SU-DHL-6 (cell line): ENCODE results near the gene DUOXA1.

Experiments used
- H2AFZ ChIP-seq: fragments of 200-600 bp; sonication (generic); 2 replicates; pipeline ENCODE4 v1.6.1; 2014; ENCODE audit warnings: low read depth, mild to moderate bottlenecking, moderate library complexity, mixed read lengths, antibody characterized with exemption, low read length; ENCODE audit not compliant: severe bottlenecking
- H3F3A ChIP-seq: fragments of 200-600 bp; shearing (Covaris generic); 2 replicates; pipeline ENCODE4 v1.6.0; 2016; ENCODE audit warnings: antibody characterized with exemption, mild to moderate bottlenecking; ENCODE audit not compliant: insufficient read depth
- H3K27ac ChIP-seq: fragments of 200-600 bp; sonication (generic); 2 replicates; pipeline ENCODE4 v1.5.1; 2016; ENCODE audit warnings: low read depth, mild to moderate bottlenecking, low read length, moderate library complexity, mixed read lengths
- H3K27me3 ChIP-seq: fragments of 200-600 bp; sonication (generic), shearing (Covaris generic); 2 replicates; pipeline ENCODE4 v1.6.0; 2014; ENCODE audit warnings: mild to moderate bottlenecking, low read length
- H3K36me3 ChIP-seq: fragments of 200-600 bp; sonication (generic); 2 replicates; pipeline ENCODE4 v1.6.1; 2014; ENCODE audit warnings: mild to moderate bottlenecking, low read length, mixed read lengths
- H3K4me2 ChIP-seq: fragments of 300-600, 200-600 bp; shearing (Covaris generic), sonication (generic); 2 replicates; pipeline ENCODE4 v1.6.0; 2014; ENCODE audit warnings: low read length, low read depth, mild to moderate bottlenecking; ENCODE audit not compliant: poor library complexity, severe bottlenecking
- H3K4me3 ChIP-seq: fragments of 200-600 bp; sonication (generic); 2 replicates; pipeline ENCODE4 v1.5.1; 2014; ENCODE audit warnings: antibody characterized with exemption, low read length, mild to moderate bottlenecking, mixed read lengths; ENCODE audit not compliant: insufficient read depth, poor library complexity, severe bottlenecking
- H3K79me2 ChIP-seq: fragments of 200-600 bp; sonication (generic); 2 replicates; pipeline ENCODE4 v1.6.1; 2014; ENCODE audit warnings: mild to moderate bottlenecking, low read length, moderate library complexity; ENCODE audit not compliant: insufficient read depth
- H3K9ac ChIP-seq: fragments of 200-600 bp; sonication (generic); 2 replicates; pipeline ENCODE4 v1.7.0; 2014; ENCODE audit warnings: mild to moderate bottlenecking, low read length
- H3K9me2 ChIP-seq: fragments of 200-600 bp; sonication (generic); replicated peaks from 2 replicates; pipeline ENCODE4 v1.6.1; 2014; ENCODE audit warnings: low read length; ENCODE audit not compliant: insufficient read depth
- H3K9me3 ChIP-seq: fragments of 200-600 bp; sonication (generic); 2 replicates; pipeline ENCODE4 v1.6.1; 2014; ENCODE audit warnings: low read length, mixed read lengths; ENCODE audit not compliant: insufficient read depth
- H4K20me1 ChIP-seq: fragments of 200-600 bp; sonication (generic); 2 replicates; pipeline ENCODE4 v1.6.1; 2014; ENCODE audit warnings: low read depth, mild to moderate bottlenecking, antibody characterized with exemption, low read length, moderate library complexity, mixed read lengths
- EZH2phosphoT487 ChIP-seq: fragments of 200-600 bp; sonication (generic), shearing (Covaris generic); conservative IDR thresholded peaks from 2 replicates; pipeline ENCODE4 v1.6.1; 2018; ENCODE audit warnings: mild to moderate bottlenecking, antibody characterized with exemption, low read length, moderate library complexity, mixed read lengths
- TF ChIP-seq, protein P1 (sequence below): fragments of 200-600 bp; sonication (generic); IDR thresholded peaks from one replicate; pipeline ENCODE4 v1.5.1; 2017; ENCODE audit warnings: antibody characterized with exemption, mild to moderate bottlenecking, low read length, moderate library complexity; ENCODE audit not compliant: insufficient read depth, poor library complexity, severe bottlenecking

The DUOXA1 gene

DNA sequence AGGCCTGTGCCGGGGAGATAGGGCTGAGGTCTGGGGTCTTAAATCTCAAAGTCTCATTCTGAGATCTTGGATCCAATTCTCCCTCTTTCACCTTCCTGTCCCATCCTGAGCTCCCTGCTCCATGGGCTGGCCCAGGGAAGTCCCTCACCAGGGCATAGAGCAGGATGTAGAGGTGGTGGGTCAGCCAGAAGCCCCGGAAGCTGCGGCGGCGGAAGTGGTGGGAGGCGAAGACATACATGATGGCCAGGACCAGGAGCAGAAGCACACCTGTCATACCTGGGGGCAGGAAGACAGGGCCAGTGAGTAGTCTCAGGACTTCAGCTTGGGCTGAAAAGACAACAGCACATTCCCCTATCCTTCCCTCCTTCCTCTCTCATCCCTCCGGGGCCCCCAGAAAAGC, 32.2 kb downstream of the DUOXA1 start:
- Histone ChIP-seq H3K9me2 (no peaks in the 10 kb centered on the region), H3K4me2 (no peak overlapping the region), H3K27ac (no peak overlapping the region), H3K27me3 (no peaks in the 10 kb centered on the region), H3K9ac (no peak overlapping the region), H4K20me1 (no peaks in the 10 kb centered on the region), H3F3A (no peaks in the 10 kb centered on the region), H3K4me3 (no peak overlapping the region), H3K79me2 (no peaks in the 10 kb centered on the region), H3K36me3 (no peaks in the 10 kb centered on the region), H2AFZ (no peak overlapping the region), H3K9me3 (no peaks in the 10 kb centered on the region)
- no peak for TF ChIP-seq EZH2phosphoT487
- TF ChIP-seq, protein P1, sequence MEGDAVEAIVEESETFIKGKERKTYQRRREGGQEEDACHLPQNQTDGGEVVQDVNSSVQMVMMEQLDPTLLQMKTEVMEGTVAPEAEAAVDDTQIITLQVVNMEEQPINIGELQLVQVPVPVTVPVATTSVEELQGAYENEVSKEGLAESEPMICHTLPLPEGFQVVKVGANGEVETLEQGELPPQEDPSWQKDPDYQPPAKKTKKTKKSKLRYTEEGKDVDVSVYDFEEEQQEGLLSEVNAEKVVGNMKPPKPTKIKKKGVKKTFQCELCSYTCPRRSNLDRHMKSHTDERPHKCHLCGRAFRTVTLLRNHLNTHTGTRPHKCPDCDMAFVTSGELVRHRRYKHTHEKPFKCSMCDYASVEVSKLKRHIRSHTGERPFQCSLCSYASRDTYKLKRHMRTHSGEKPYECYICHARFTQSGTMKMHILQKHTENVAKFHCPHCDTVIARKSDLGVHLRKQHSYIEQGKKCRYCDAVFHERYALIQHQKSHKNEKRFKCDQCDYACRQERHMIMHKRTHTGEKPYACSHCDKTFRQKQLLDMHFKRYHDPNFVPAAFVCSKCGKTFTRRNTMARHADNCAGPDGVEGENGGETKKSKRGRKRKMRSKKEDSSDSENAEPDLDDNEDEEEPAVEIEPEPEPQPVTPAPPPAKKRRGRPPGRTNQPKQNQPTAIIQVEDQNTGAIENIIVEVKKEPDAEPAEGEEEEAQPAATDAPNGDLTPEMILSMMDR = no peak

DNA sequence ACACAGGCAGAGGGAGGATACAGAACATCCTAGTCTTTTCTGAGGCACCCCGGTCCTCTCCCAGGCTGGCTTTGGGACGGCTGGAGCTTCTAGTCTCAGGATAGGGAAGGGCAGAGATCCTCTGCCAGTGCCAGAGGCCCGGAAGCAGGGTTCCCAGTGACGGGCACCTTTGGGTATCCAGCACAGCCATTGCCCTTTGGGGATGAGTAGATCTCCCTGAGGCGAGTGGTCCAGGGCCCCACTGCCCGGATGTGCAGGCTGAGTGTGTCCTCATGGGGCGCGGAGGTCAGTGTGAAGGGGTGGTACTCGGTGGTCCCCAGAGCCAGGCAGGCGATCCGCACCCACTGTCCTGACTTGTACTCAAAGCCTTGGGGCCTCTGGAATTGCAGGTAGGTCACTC, 34.0 kb downstream of the DUOXA1 start:
- TF ChIP-seq, protein P1 = no peak
- no peak for TF ChIP-seq EZH2phosphoT487
- Histone ChIP-seq H3K9ac (no peak overlapping the region), H3K27ac (no peak overlapping the region), H3K4me3 (no peak overlapping the region), H4K20me1 (no peaks in the 10 kb centered on the region), H3K4me2 (no peak overlapping the region), H3K36me3 (no peaks in the 10 kb centered on the region), H3K9me3 (no peaks in the 10 kb centered on the region), H3K9me2 (no peaks in the 10 kb centered on the region), H3F3A (no peaks in the 10 kb centered on the region), H2AFZ (no peak overlapping the region), H3K79me2 (no peaks in the 10 kb centered on the region), H3K27me3 (no peaks in the 10 kb centered on the region)

DNA sequence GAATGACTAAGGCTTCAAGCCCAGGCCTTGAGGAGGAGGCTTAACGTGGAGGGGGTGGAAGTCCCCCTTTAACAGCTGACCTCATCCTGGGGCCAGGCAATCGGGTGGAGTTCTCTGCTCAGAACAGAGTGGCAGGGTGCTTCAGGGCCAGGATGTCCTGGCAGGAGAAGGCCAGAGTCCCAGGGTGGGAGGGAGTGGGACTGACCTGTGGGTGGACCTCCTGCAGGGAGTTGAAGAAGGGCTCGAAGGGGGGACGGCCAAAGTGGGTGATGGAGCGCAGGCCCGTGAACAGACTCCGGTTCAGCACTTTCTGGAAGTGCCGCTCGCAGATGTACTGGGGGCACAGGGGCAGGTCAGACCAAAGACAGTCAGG, 35.3 kb downstream of the DUOXA1 start:
- H3K27ac ChIP-seq = no peak overlapping the region
- H3K9ac ChIP-seq = no peak overlapping the region
- no peak overlapping the region for H2AFZ ChIP-seq
- H3K4me3 ChIP-seq = no peak overlapping the region
- no peaks in the 10 kb centered on the region for H3F3A ChIP-seq
- no peaks in the 10 kb centered on the region for H3K9me2 ChIP-seq
- H3K36me3 ChIP-seq = no peaks in the 10 kb centered on the region
- TF ChIP-seq, protein P1 = no peak
- no peak for TF ChIP-seq EZH2phosphoT487
- H4K20me1 ChIP-seq = no peaks in the 10 kb centered on the region
- H3K4me2 ChIP-seq = no peak overlapping the region
- no peaks in the 10 kb centered on the region for H3K27me3 ChIP-seq
- H3K79me2 ChIP-seq = no peaks in the 10 kb centered on the region
- H3K9me3 ChIP-seq = no peaks in the 10 kb centered on the region
